Heart left ventricle (tissue), 16 donors: ENCODE results near the gene TBCD. TPM values are rescaled to one million over a fixed set of nuclear protein-coding genes. Genes with fewer than 3 reads are reported as not detected.

Source experiments
- ATAC-seq, 4 donors: fragments of 200-7000 bp; cut with Tn5 transposase; one replicate each; pipeline ENCODE4 v1.9.1; 2020 to 2022; ENCODE audit warnings: moderate library complexity in 4 of 4, mild to moderate bottlenecking in 3 of 4, moderate number of reproducible peaks in 1 of 4
- DNase-seq, 5 donors: peaks; one replicate each; pipeline ENCODE4 v3.0.0-alpha.2; 2020
- H3K27ac ChIP-seq, 12 donors: fragments of 200-600 bp; sonication (generic) in 4 of 12; one replicate each; pipeline versions ENCODE4 v1.5.0 to v1.8.0; 2016 to 2022; ENCODE audit warnings: mild to moderate bottlenecking in 2 of 12
- H3K27me3 ChIP-seq, 9 donors: fragments of 200-600 bp; sonication (generic) in 2 of 9; one replicate each; pipeline versions ENCODE4 v1.5.1 to v1.8.0; 2016 to 2022; ENCODE audit warnings: mild to moderate bottlenecking in 3 of 9
- H3K36me3 ChIP-seq, 9 donors: fragments of 200-600 bp; sonication (generic) in 2 of 9; one replicate each; pipeline versions ENCODE4 v1.5.0 to v1.8.0; 2018 to 2022; ENCODE audit warnings: mild to moderate bottlenecking in 2 of 9
- H3K4me1 ChIP-seq, 12 donors: fragments of 200-600 bp; sonication (generic) in 4 of 12; one replicate each; pipeline versions ENCODE4 v1.5.0 to v1.8.0; 2016 to 2022; ENCODE audit warnings: mild to moderate bottlenecking in 3 of 12
- H3K4me3 ChIP-seq, 12 donors: fragments of 200-600 bp; sonication (generic) in 4 of 12; one replicate each; pipeline versions ENCODE4 v1.5.0 to v1.8.0; 2017 to 2022; ENCODE audit warnings: mild to moderate bottlenecking in 9 of 12, moderate library complexity in 4 of 12
- H3K9me3 ChIP-seq, 12 donors: fragments of 200-600 bp; sonication (generic) in 4 of 12; one replicate each; pipeline versions ENCODE4 v1.5.0 to v1.8.0; 2016 to 2022; ENCODE audit warnings: mild to moderate bottlenecking in 1 of 12
- POLR2A ChIP-seq, 2 donors: fragments of 450-650 bp; IDR thresholded peaks; one replicate each; pipeline ENCODE4 v1.6.1; 2017; ENCODE audit warnings: antibody characterized with exemption in 2 of 2, mild to moderate bottlenecking in 2 of 2, moderate library complexity in 2 of 2
- WGBS, 4 donors: extraction: QIAGEN DNeasy Blood & Tissue Kit in 2 of 4; methylation state at CpG; one replicate each; pipeline versions ENCODE4 v1.1.5 to v1.1.7; 2013 to 2018; 5-methylcytosine and 5-hydroxymethylcytosine counted together
- intact Hi-C, 10 donors: fragments of 100-400 bp; cut with DNase I; formaldehyde crosslinking; loops; one replicate each; pipeline versions ENCODE4 v1.11.1 to v1.14.2; 2022
- polyA plus RNA-seq, 2 donors: library from polyadenylated mRNA; stranded (reverse); fragments of 200-250 nt; gene quantifications; one replicate each; pipeline ENCODE4 v1.2.3, GENCODE V29; 2013
- total RNA-seq, 9 donors: library from RNA; depleted of rRNA in 2 of 9; stranded (reverse); fragments of >200 nt in 2 of 9; fragmentation: NEBNext Ultra II Directional in 3 of 9; extraction: Animal tissue kit (Norgen Biotek cat#: 25700) in 3 of 9; gene quantifications; one replicate each; pipeline versions ENCODE4 v1.1.0 to v1.2.4, GENCODE V29; 2016 to 2023
- TF ChIP-seq, protein P1 (sequence below), 12 donors: fragments of 200-600 bp; sonication (generic) in 4 of 12; IDR thresholded peaks; one replicate each; pipeline versions ENCODE4 v1.5.0 to v1.8.0; 2018 to 2022; ENCODE audit warnings: antibody characterized with exemption in 12 of 12, mild to moderate bottlenecking in 5 of 12
- donor health status: ischemic (EF 13 %, LVEDD 7.1; RV severe dilation, severe dysfunction).
- donor health status: healthy with polysubstance abuse.
- donor health status: DM: no; HTN: yes; CAD: no.
- donor health status: DM: no; HTN: no; CAD: no.
- donor health status: ischemic (EF 25% LVEDD 6.9; RV normal size, moderate dysfunction).
- donor health status: ischemic (EF 25% LVEDD 5.7; RV mildly dilated, moderate dysfunction).
- donor health status: healthy.
- donor health status: DM: yes; HTN: yes; CAD: no.
- donor health status: ischemic (EF 35%, LVEDD 5.7; RV mildly dilated, moderate dysfunction).
- donor health status: nonischemic (EF 11% LVEDD 7.7; RV severe dilation, severe dysfunction).
- donor health status: DM: yes; HTN: yes; CAD: no.
- donor health status: PGD.
- donor health status: ischemic (EF 29% LVEDD 5.4; RV normal size, mild dysfunction).
- donor health status: nonischemic (EF 23%, LVEDD 6.1; RV moderate dilation, normal function).

Gene TBCD
- total and polyA plus RNA-seq, 11 donors, result 36.9 to 98.4 (median 58.5) TPM

DNA sequence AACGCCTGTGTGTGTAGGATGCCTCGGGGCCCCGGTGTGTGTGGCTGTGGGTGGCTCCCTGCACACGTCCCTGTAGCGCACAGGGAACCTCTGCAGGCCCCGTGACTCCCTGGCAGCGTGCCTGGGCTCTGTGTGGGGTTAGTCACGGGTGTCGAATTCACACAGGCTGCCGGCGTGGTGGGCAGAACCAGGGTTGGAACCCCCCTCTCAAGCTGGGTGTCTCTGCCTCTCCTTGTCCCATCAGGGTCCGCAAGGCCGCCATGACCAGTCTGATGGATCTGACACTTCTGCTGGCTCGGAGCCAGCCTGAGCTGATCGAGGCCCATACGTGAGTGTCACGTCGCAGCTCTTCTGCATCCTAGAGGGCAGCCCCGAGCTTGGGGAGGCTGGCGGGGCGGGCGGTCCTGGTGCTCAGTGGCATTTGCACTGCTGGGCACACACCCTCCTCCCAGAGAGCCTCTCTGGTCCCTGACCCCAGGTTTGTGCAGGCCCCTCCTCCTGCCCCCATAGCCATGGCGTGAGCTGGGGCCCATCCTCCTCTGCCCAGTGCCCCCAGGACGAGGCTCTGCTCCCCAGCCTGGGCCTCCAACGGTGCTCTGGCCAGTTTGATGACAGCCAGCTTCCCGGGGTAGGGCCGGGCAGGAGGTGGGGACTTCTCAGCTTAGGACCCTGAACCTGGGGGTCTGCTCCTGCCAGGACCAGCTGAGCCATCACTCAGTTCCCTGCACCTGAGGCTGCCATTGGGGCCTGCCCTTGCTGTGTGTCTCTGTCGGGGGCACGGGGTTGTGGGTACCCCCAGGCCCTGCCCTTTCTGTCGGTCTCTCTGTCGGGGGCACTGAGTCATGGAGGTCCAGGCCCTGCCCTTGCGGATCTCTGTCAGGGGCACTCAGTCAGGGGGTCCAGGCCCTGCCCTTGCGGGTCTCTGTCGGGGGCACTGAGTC is 176.1 kb downstream of the TBCD start:
- ATAC-seq, result no peak
- 87 to 93% (median 89%) methylated on average over 28 to 34 of the region's 34 CpGs for WGBS, 4 donors
- intact Hi-C loops, result no loop called here

DNA sequence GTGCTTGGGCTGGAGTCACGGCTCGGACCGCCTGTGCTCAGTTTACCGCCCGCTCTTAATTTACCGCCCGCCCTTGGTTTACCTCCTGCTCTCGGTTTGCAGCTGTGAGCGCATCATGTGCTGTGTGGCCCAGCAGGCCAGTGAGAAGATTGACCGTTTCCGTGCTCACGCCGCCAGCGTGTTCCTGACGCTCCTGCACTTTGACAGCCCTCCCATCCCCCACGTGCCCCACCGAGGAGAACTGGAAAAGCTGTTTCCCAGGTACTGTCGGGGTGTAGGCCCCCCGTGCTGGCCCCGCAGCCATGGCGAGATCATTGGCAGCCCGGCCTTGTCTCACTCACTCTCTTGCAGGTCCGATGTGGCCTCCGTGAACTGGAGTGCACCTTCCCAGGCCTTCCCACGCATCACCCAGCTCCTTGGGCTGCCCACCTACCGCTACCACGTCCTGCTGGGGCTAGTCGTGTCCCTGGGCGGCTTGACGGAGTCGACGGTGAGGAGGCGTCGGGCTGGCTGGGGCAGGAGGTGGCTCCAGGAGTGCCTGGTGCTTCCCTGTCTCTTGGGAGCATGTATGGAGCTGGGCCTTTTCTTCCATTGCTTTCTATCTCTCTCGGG is 177.3 kb downstream of the TBCD start:
- H3K27me3 ChIP-seq, result no peaks in the 10 kb centered on the region
- intact Hi-C loops, result no loop called here
- no peak overlapping the region for H3K27ac ChIP-seq
- no peaks in the 10 kb centered on the region for H3K9me3 ChIP-seq
- WGBS, 4 donors, result 94 to 96% (median 96%) methylated on average over 35 of the region's 35 CpGs
- peaks cover 0 to 95% (median 92%) of the 10 kb centered on the region in 9 donors for H3K36me3 ChIP-seq
- no peak overlapping the region for H3K4me3 ChIP-seq
- peaks cover 0 to 6% (median 0%) of the 10 kb centered on the region in 12 donors for H3K4me1 ChIP-seq
- ATAC-seq, result no peak
- no peak for TF ChIP-seq POLR2A (IDR thresholded peaks at IDR 0.05)
- TF ChIP-seq, protein P1, sequence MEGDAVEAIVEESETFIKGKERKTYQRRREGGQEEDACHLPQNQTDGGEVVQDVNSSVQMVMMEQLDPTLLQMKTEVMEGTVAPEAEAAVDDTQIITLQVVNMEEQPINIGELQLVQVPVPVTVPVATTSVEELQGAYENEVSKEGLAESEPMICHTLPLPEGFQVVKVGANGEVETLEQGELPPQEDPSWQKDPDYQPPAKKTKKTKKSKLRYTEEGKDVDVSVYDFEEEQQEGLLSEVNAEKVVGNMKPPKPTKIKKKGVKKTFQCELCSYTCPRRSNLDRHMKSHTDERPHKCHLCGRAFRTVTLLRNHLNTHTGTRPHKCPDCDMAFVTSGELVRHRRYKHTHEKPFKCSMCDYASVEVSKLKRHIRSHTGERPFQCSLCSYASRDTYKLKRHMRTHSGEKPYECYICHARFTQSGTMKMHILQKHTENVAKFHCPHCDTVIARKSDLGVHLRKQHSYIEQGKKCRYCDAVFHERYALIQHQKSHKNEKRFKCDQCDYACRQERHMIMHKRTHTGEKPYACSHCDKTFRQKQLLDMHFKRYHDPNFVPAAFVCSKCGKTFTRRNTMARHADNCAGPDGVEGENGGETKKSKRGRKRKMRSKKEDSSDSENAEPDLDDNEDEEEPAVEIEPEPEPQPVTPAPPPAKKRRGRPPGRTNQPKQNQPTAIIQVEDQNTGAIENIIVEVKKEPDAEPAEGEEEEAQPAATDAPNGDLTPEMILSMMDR (IDR thresholded peaks at IDR 0.05), result no peak
- DNase-seq, result peak in 1 of 5 donors; percentile 59

More for the DNA sequence above, 176.1 kb downstream of the TBCD start:
- H3K9me3 ChIP-seq, result no peaks in the 10 kb centered on the region
- no peak overlapping the region for H3K4me3 ChIP-seq
- peaks cover 0 to 91% (median 86%) of the 10 kb centered on the region in 9 donors for H3K36me3 ChIP-seq
- no peaks in the 10 kb centered on the region for H3K27me3 ChIP-seq
- TF ChIP-seq, protein P1 (IDR thresholded peaks at IDR 0.05), result no peak
- no peak for TF ChIP-seq POLR2A (IDR thresholded peaks at IDR 0.05)
- H3K27ac ChIP-seq, result no peak overlapping the region
- peaks cover 0 to 6% (median 0%) of the 10 kb centered on the region in 12 donors for H3K4me1 ChIP-seq
- peak in 1 of 5 donors; percentile 59 for DNase-seq

DNA sequence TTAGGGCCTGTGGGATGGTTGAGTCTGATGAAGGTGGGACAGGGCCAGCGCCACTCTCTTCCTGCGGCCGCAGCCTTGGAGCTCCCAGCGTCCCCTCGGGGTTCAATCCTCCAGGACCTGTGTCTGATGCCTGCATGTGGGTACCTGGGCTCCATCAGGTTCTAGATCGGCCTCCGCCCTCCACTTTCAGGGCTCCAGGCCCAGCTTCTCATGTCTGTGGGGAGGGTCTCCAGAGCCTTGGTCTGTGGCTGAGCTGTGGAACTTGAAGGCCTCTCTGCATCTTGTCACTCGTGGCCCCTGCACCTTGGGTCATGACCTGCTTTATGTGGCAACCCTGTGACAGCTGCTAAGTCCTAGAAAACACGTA is 177.8 kb downstream of the TBCD start:
- DNase-seq (peak in 2 of 5 donors; percentile 13 to 20), ATAC-seq (no peak)
- H3K36me3 ChIP-seq, result peaks cover 0 to 95% (median 92%) of the 10 kb centered on the region in 9 donors
- no peak overlapping the region for H3K4me3 ChIP-seq
- no peak for TF ChIP-seq POLR2A (IDR thresholded peaks at IDR 0.05)
- TF ChIP-seq, protein P1 (IDR thresholded peaks at IDR 0.05), result no peak
- H3K9me3 ChIP-seq, result no peaks in the 10 kb centered on the region
- intact Hi-C loops, result no loop called here
- no peaks in the 10 kb centered on the region for H3K27me3 ChIP-seq
- 88 to 96% (median 91%) methylated on average over 8 to 9 of the region's 9 CpGs for WGBS, 4 donors
- peaks cover 0 to 6% (median 0%) of the 10 kb centered on the region in 12 donors for H3K4me1 ChIP-seq
- no peak overlapping the region for H3K27ac ChIP-seq
